H1 (cell line): ENCODE measurements around the gene FOXP4. TPM values are rescaled to one million over a fixed set of nuclear protein-coding genes. Genes with fewer than 3 reads are reported as not detected.

Experiments
- CTCF ChIA-PET: fragments of 300-600 bp; sonication (Branson Sonifier 250); formaldehyde crosslinking; loops from one replicate; lab custom pipeline; 2021; ENCODE audit not compliant: partially characterized antibody; lab: Charles Lee
- POLR2A ChIA-PET: fragments of 300-600 bp; sonication (Branson Sonifier 250); formaldehyde crosslinking; loops from one replicate; lab custom pipeline; 2021; ENCODE audit warnings: inconsistent platforms; ENCODE audit not compliant: partially characterized antibody; lab: Charles Lee
- DNase-seq, 2 experiments: peaks; one replicate each; pipeline versions ENCODE4 v3.0.0 to v3.0.0-alpha.2; 2010 to 2022; ENCODE audit warnings: low spot score in 2 of 2, low read depth in 1 of 2, mixed read lengths in 1 of 2
- FAIRE-seq: peaks from 2 replicates; lab custom pipeline; 2011; peaks lifted over from hg19 to GRCh38; lab: Jason Lieb, UNC
- H2AFZ ChIP-seq: 2 replicates; pipeline ENCODE4 v1.8.1; 2012; ENCODE audit warnings: low read length, inconsistent platforms
- H2AK5ac ChIP-seq: 2 replicates; pipeline ENCODE4 v1.6.1; 2013; ENCODE audit warnings: low read depth, low read length
- H2BK120ac ChIP-seq: replicated peaks from 2 replicates; pipeline ENCODE3; 2013; ENCODE audit warnings: low read depth, low read length, inconsistent platforms
- H2BK12ac ChIP-seq: 2 replicates; pipeline ENCODE4 v1.6.1; 2013; ENCODE audit warnings: low read depth, low read length
- H2BK15ac ChIP-seq: 2 replicates; pipeline ENCODE4 v1.6.1; 2013; ENCODE audit warnings: low read length
- H2BK20ac ChIP-seq: 2 replicates; pipeline ENCODE4 v1.6.1; 2013; ENCODE audit warnings: low read length
- H2BK5ac ChIP-seq: 2 replicates; pipeline ENCODE4 v1.6.1; 2013; ENCODE audit warnings: low read depth, low read length
- H3K14ac ChIP-seq: 2 replicates; pipeline ENCODE4 v1.6.1; 2013; ENCODE audit warnings: inconsistent platforms; ENCODE audit not compliant: insufficient read length
- H3K18ac ChIP-seq: 2 replicates; pipeline ENCODE4 v1.6.1; 2013; ENCODE audit warnings: low read length; ENCODE audit errors: extremely low read depth
- H3K23ac ChIP-seq: 2 replicates; pipeline ENCODE4 v1.6.1; 2013; ENCODE audit warnings: inconsistent platforms; ENCODE audit not compliant: insufficient read length
- H3K23me2 ChIP-seq: 2 replicates; pipeline ENCODE4 v1.6.1; 2013; ENCODE audit warnings: low read depth, low read length
- H3K27ac ChIP-seq: 2 replicates; pipeline ENCODE4 v1.6.1; 2011; ENCODE audit warnings: low read depth, low read length, inconsistent platforms
- H3K27me3 ChIP-seq, 4 experiments: replicated peaks in 1 of 4; 1 replicate in 1 of 4; 2 replicates in 3 of 4; pipeline versions ENCODE4 v1.6.1 to v1.8.1; 2011 to 2013; ENCODE audit warnings: low read length in 3 of 4, mild to moderate bottlenecking in 3 of 4, inconsistent platforms in 2 of 4, mixed read lengths in 2 of 4, moderate library complexity in 1 of 4; ENCODE audit not compliant: control insufficient read depth in 3 of 4, insufficient read depth in 3 of 4; ENCODE audit errors: extremely low read depth in 1 of 4
- H3K36me3 ChIP-seq, 4 experiments: 2 replicates each; pipeline versions ENCODE4 v1.6.1 to v1.8.1; 2011 to 2013; ENCODE audit warnings: mild to moderate bottlenecking in 4 of 4, low read length in 3 of 4, moderate library complexity in 2 of 4, control low read depth in 1 of 4, inconsistent platforms in 1 of 4; ENCODE audit not compliant: insufficient read depth in 4 of 4, control insufficient read depth in 2 of 4
- H3K4ac ChIP-seq: replicated peaks from 2 replicates; pipeline ENCODE3; 2013; ENCODE audit warnings: low read length, low read depth, mixed read lengths, inconsistent platforms; ENCODE audit not compliant: insufficient read length
- H3K4me1 ChIP-seq, 4 experiments: replicated peaks in 1 of 4; 1 replicate in 1 of 4; 2 replicates in 3 of 4; pipeline versions ENCODE4 v1.6.1 to v1.8.1; 2011 to 2013; ENCODE audit warnings: low read length in 3 of 4, inconsistent platforms in 2 of 4, mixed read lengths in 1 of 4; ENCODE audit not compliant: insufficient read depth in 4 of 4, control insufficient read depth in 3 of 4
- H3K4me2 ChIP-seq, 2 experiments: 2 replicates each; pipeline versions ENCODE4 v1.6.1 to v1.8.1; 2011 to 2013; ENCODE audit warnings: low read depth in 2 of 2, low read length in 2 of 2, control low read depth in 1 of 2, inconsistent platforms in 1 of 2, mild to moderate bottlenecking in 1 of 2; ENCODE audit not compliant: insufficient read depth in 1 of 2
- H3K4me3 ChIP-seq, 4 experiments: fragments of 200-600, 300-600 bp in 1 of 4; sonication (generic), shearing (Covaris generic), sonication (Bioruptor Twin) in 1 of 4; 2 replicates each; pipeline versions ENCODE4 v1.5.1 to v1.8.1; 2011 to 2016; ENCODE audit warnings: low read length in 4 of 4, low read depth in 3 of 4, control low read depth in 2 of 4, inconsistent platforms in 2 of 4, mild to moderate bottlenecking in 2 of 4, mixed read lengths in 1 of 4, moderate library complexity in 1 of 4; ENCODE audit not compliant: insufficient read depth in 2 of 4; ENCODE audit errors: extremely low read depth in 1 of 4
- H3K56ac ChIP-seq: replicated peaks from 2 replicates; pipeline ENCODE3; 2013; ENCODE audit warnings: low read depth, mild to moderate bottlenecking, mixed read lengths, low read length, inconsistent platforms; ENCODE audit not compliant: insufficient read length
- H3K79me1 ChIP-seq: 2 replicates; pipeline ENCODE4 v1.6.1; 2013; ENCODE audit warnings: low read depth, low read length, control low read depth
- H3K79me2 ChIP-seq, 2 experiments: 2 replicates each; pipeline versions ENCODE4 v1.6.1 to v1.8.1; 2012 to 2013; ENCODE audit warnings: low read length in 2 of 2, mild to moderate bottlenecking in 2 of 2, inconsistent platforms in 1 of 2; ENCODE audit not compliant: insufficient read depth in 2 of 2, control insufficient read depth in 1 of 2
- H3K9ac ChIP-seq, 4 experiments: replicated peaks in 1 of 4; 1 replicate in 1 of 4; 2 replicates in 3 of 4; pipeline versions ENCODE4 v1.6.1 to v1.8.1; 2011 to 2013; ENCODE audit warnings: low read depth in 3 of 4, low read length in 3 of 4, control low read depth in 2 of 4, mild to moderate bottlenecking in 2 of 4, moderate library complexity in 2 of 4, inconsistent platforms in 1 of 4; ENCODE audit errors: extremely low read depth in 1 of 4
- H3K9me3 ChIP-seq, 2 experiments: 2 replicates each; pipeline versions ENCODE4 v1.6.1 to v1.8.1; 2012 to 2013; ENCODE audit warnings: mild to moderate bottlenecking in 2 of 2, moderate library complexity in 2 of 2, control low read depth in 1 of 2, inconsistent platforms in 1 of 2, low read depth in 1 of 2, low read length in 1 of 2, mixed read lengths in 1 of 2; ENCODE audit not compliant: insufficient read depth in 2 of 2
- H4K20me1 ChIP-seq, 2 experiments: replicated peaks in 1 of 2; 2 replicates each; pipeline versions ENCODE3 to v1.8.1; 2011 to 2013; ENCODE audit warnings: inconsistent platforms in 2 of 2, low read length in 2 of 2, mild to moderate bottlenecking in 1 of 2; ENCODE audit not compliant: insufficient read depth in 2 of 2, control insufficient read depth in 1 of 2
- H4K5ac ChIP-seq: 2 replicates; pipeline ENCODE4 v1.6.1; 2013; ENCODE audit warnings: low read length, low read depth, mixed read lengths, inconsistent platforms; ENCODE audit not compliant: insufficient read length
- H4K8ac ChIP-seq: 2 replicates; pipeline ENCODE4 v1.8.0; 2013; ENCODE audit warnings: mild to moderate bottlenecking, moderate library complexity, low read length, inconsistent platforms; ENCODE audit not compliant: insufficient read depth; ENCODE audit errors: extremely low read depth
- H4K91ac ChIP-seq: replicated peaks from 2 replicates; pipeline ENCODE3; 2013; ENCODE audit warnings: low read length, mixed read lengths, inconsistent platforms; ENCODE audit not compliant: insufficient read length
- CEBPB ChIP-seq: IDR thresholded peaks from 2 replicates; pipeline ENCODE4 v1.6.1; 2012; ENCODE audit warnings: low read depth, low read length
- CHD2 ChIP-seq: IDR thresholded peaks from 2 replicates; pipeline ENCODE4 v1.6.1; 2012; ENCODE audit warnings: low read length, improper control_type of control experiment
- FOSL1 ChIP-seq: IDR thresholded peaks from 2 replicates; pipeline ENCODE4 v1.6.1; 2011; ENCODE audit warnings: mild to moderate bottlenecking, low read depth, low read length, moderate library complexity; ENCODE audit not compliant: insufficient read depth
- GTF2F1 ChIP-seq: IDR thresholded peaks from 2 replicates; pipeline ENCODE4 v1.6.1; 2012; ENCODE audit warnings: low read depth, low read length, improper control_type of control experiment, borderline replicate concordance
- JUND ChIP-seq: IDR thresholded peaks from 2 replicates; pipeline ENCODE4 v1.6.1; 2011; ENCODE audit warnings: mild to moderate bottlenecking, improper control_type of control experiment, low read length
- KDM1A ChIP-seq: fragments of 200-600, 300-600 bp; sonication (generic); IDR thresholded peaks from 2 replicates; pipeline ENCODE4 v1.7.1; 2016; ENCODE audit warnings: mild to moderate bottlenecking, low read length, borderline replicate concordance
- KDM5A ChIP-seq: fragments of 200-600 bp; IDR thresholded peaks from 2 replicates; pipeline ENCODE4 v1.7.1; 2012; ENCODE audit warnings: mild to moderate bottlenecking, low read length, inconsistent platforms, mixed read lengths
- NANOG ChIP-seq: IDR thresholded peaks from 2 replicates; pipeline ENCODE4 v1.6.1; 2011; ENCODE audit warnings: low read length, low read depth, mild to moderate bottlenecking, inconsistent platforms; ENCODE audit not compliant: insufficient read depth, poor library complexity, severe bottlenecking
- SIX5 ChIP-seq: IDR thresholded peaks from 2 replicates; pipeline ENCODE4 v1.6.1; 2011; ENCODE audit warnings: mild to moderate bottlenecking, low read depth, low read length
- SUZ12 ChIP-seq: fragments of 200-600 bp; sonication (generic); IDR thresholded peaks from 2 replicates; pipeline ENCODE4 v1.6.1; 2012; ENCODE audit warnings: mild to moderate bottlenecking, inconsistent platforms, low read length, moderate library complexity, mixed read lengths
- TAF1 ChIP-seq: IDR thresholded peaks from 2 replicates; pipeline ENCODE4 v1.6.1; 2011; ENCODE audit warnings: mild to moderate bottlenecking, low read depth, low read length
- TBP ChIP-seq: IDR thresholded peaks from 2 replicates; pipeline ENCODE4 v1.6.1; 2011; ENCODE audit warnings: low read depth, low read length, improper control_type of control experiment
- TCF12 ChIP-seq: IDR thresholded peaks from 2 replicates; pipeline ENCODE4 v1.6.1; 2011; ENCODE audit warnings: low read depth, mild to moderate bottlenecking, low read length
- ZNF274 ChIP-seq: IDR thresholded peaks from 2 replicates; pipeline ENCODE4 v1.7.0; 2012; ENCODE audit warnings: low read length, borderline replicate concordance; ENCODE audit errors: extremely low read depth
- WGBS, 2 experiments: shearing (Covaris generic) in 1 of 2; methylation state at CpG; one replicate each; pipeline versions ENCODE4 v1.1.6 to v1.1.7; 2013 to 2015; ENCODE audit warnings: low lambda C conversion rate in 2 of 2, mixed read lengths in 2 of 2, inconsistent platforms in 1 of 2, low coverage in 1 of 2, missing lambda C conversion rate in 1 of 2; ENCODE audit not compliant: insufficient replicate concordance in 2 of 2, insufficient coverage in 1 of 2, insufficient read length in 1 of 2; ENCODE audit errors: extremely low coverage in 1 of 2, missing lambda C conversion rate in 1 of 2; 5-methylcytosine and 5-hydroxymethylcytosine counted together
- polyA plus RNA-seq, 7 experiments: library from polyadenylated mRNA; depleted of rRNA in 3 of 7; stranded (reverse) in 5 of 7; unstranded in 2 of 7; fragments of >200 nt in 5 of 7; fragments of 200-250 nt in 2 of 7; gene quantifications; 1 replicate in 5 of 7; 2 replicates in 1 of 7; 4 replicates in 1 of 7; pipeline versions ENCODE4 v1.2.1 to v1.2.3, GENCODE V29; 2011 to 2013; ENCODE audit warnings: missing spikeins in 2 of 7, mixed read lengths in 2 of 7
- total RNA-seq: library from RNA; stranded (reverse); fragmentation: NEBNext Ultra II Directional; extraction: Animal tissue kit (Norgen Biotek cat#: 25700); gene quantifications from 2 replicates; pipeline ENCODE4 v1.2.1, GENCODE V29; 2021
- TF ChIP-seq, protein P1 (sequence below): IDR thresholded peaks from 2 replicates; pipeline ENCODE4 v1.6.1; 2011; ENCODE audit warnings: low read depth, mild to moderate bottlenecking, low read length; ENCODE audit not compliant: insufficient read depth

FOXP4 gene
- total and polyA plus RNA-seq, 2 of the 8 experiments (the other 6 are each of a cell fraction or from before 2014, with no cell fraction given): 4.8 to 13.3 TPM

DNA sequence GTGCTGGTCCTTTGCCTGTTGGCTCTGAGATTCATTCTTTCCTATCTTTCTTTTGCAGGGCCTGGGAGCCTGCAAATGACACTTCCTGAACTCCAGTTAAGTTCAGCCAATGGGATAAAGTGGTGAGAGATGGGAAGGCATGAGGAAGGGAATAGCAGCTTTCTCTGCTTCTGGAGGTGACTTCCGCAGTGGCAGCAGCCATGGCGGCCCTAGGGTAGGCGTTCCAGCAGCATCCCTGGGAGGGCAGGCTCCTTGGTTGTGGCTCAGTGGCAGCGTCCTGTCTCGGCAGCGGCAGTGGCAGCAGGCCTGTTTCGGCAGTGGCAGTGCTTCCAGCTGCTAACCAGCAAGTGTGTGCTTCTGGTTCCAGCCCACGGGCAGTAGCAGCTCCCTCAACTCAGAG is 84.8 kb downstream of the FOXP4 start:
- Histone ChIP-seq H3K23me2 (no peaks in the 10 kb centered on the region), H3K27me3 (peaks cover 0 to 15% (median 4%) of the 10 kb centered on the region in 4 experiments; a peak in 4 of 7 replicates), H3K23ac (no peak overlapping the region), H3K4me1 (peaks cover 0 to 4% (median 2%) of the 10 kb centered on the region in 4 experiments; a peak in 2 of 7 replicates), H2AFZ (0 out of 2 replicates have a peak overlapping the region, but pooled peaks have one; percentile 46), H3K4me2 (no peak overlapping the region), H2BK120ac (no peak overlapping the region), H3K18ac (no peak overlapping the region), H3K36me3 (no peaks in the 10 kb centered on the region), H3K9me3 (no peaks in the 10 kb centered on the region), H3K4ac (no peak overlapping the region), H4K91ac (no peak overlapping the region), H4K5ac (no peak overlapping the region), H2AK5ac (no peak overlapping the region), H2BK12ac (peak overlapping the region; percentile 7; the same call in 1 of the 2 replicates), H3K79me2 (no peaks in the 10 kb centered on the region), H4K8ac (no peak overlapping the region), H2BK20ac (no peak overlapping the region), H3K56ac (no peak overlapping the region), H3K27ac (no peak overlapping the region), H2BK15ac (no peak overlapping the region), H2BK5ac (no peak overlapping the region), H3K9ac (no peak overlapping the region), H3K4me3 (no peak overlapping the region), H3K14ac (no peak overlapping the region), H3K79me1 (no peaks in the 10 kb centered on the region), H4K20me1 (no peaks in the 10 kb centered on the region)
- no peak for DNase-seq
- 83% methylated on average over 8 of the region's 8 CpGs; no CpG with 5 or more reads in 1 of the 2 experiments for WGBS, 2 experiments
- ChIA-PET CTCF (interaction anchor here (0.8 to 6.5 kb wide), 7 partner anchors 27 to 263 kb away, joined by 3 to 48 read pairs (median 5); no protein-coding TSS in a partner anchor), POLR2A (interaction anchor here (1.1 kb wide), 1 partner anchor 9 kb away, joined by 3 read pairs; no protein-coding TSS in a partner anchor)
- FAIRE-seq: no peak
- no peak for TF ChIP-seq KDM5A
- TF ChIP-seq, protein P1, sequence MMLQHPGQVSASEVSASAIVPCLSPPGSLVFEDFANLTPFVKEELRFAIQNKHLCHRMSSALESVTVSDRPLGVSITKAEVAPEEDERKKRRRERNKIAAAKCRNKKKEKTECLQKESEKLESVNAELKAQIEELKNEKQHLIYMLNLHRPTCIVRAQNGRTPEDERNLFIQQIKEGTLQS: no peak
- no peak for TF ChIP-seq CEBPB
- TF ChIP-seq TBP: no peak
- TF ChIP-seq GTF2F1: no peak
- no peak for TF ChIP-seq SUZ12
- no peak for TF ChIP-seq TCF12
- no peak for TF ChIP-seq ZNF274
- no peak for TF ChIP-seq CHD2
- no peak for TF ChIP-seq FOSL1
- TF ChIP-seq JUND: no peak
- TF ChIP-seq SIX5: no peak
- no peak for TF ChIP-seq NANOG
- no peak for TF ChIP-seq TAF1
- TF ChIP-seq KDM1A: no peak
